B cell (primary cell): ENCODE measurements around the gene HUS1B.

Source experiments
- CTCF ChIP-seq: fragments of 200-600 bp; IDR thresholded peaks from one replicate; pipeline ENCODE4 v1.8.0; 2022; ENCODE audit warnings: antibody characterized with exemption, mild to moderate bottlenecking
- EZH2 ChIP-seq: IDR thresholded peaks from 2 replicates; pipeline ENCODE4 v1.6.1; 2012; ENCODE audit warnings: borderline replicate concordance, low read depth, mild to moderate bottlenecking, moderate library complexity, low read length; ENCODE audit not compliant: insufficient read depth, poor library complexity, severe bottlenecking

GRCh38 chr6:665403-666267 lies 8.7 kb upstream of the HUS1B start:
- TF ChIP-seq CTCF = no peak
- TF ChIP-seq EZH2 = no peak
